C4-2B (cell line): ENCODE results near the gene APP.

Experiments
- H3K27ac ChIP-seq: fragments of 450-650 bp; 2 replicates; pipeline ENCODE4 v1.5.1; 2017
- ZFX ChIP-seq: fragments of 450-650 bp; IDR thresholded peaks from 2 replicates; pipeline ENCODE4 v1.6.1; 2017
- TF ChIP-seq, protein P1 (sequence below): fragments of 450-650 bp; conservative IDR thresholded peaks from 2 replicates; pipeline ENCODE4 v1.5.1; 2017; ENCODE audit warnings: mild to moderate bottlenecking

APP gene

DNA sequence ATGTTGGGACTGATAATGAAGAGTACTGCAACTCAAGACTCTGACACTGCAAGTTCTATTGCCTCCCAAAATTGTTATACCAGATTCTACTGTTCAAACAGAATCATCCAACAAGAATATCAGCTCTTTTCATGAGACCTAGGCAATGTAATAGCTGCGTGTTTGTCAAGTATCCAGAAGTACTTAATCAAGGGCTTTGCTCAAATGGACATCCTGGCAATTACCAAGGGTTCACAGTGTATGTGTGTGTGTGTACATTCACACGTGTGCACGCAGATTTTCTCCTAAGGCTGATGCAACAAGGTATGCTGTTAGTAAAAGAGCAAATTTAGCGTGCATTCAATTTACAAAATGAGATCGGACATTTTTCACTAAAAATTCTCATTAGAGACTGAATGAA lies 261.2 kb downstream of the APP start:
- no peak for TF ChIP-seq ZFX
- TF ChIP-seq, protein P1, sequence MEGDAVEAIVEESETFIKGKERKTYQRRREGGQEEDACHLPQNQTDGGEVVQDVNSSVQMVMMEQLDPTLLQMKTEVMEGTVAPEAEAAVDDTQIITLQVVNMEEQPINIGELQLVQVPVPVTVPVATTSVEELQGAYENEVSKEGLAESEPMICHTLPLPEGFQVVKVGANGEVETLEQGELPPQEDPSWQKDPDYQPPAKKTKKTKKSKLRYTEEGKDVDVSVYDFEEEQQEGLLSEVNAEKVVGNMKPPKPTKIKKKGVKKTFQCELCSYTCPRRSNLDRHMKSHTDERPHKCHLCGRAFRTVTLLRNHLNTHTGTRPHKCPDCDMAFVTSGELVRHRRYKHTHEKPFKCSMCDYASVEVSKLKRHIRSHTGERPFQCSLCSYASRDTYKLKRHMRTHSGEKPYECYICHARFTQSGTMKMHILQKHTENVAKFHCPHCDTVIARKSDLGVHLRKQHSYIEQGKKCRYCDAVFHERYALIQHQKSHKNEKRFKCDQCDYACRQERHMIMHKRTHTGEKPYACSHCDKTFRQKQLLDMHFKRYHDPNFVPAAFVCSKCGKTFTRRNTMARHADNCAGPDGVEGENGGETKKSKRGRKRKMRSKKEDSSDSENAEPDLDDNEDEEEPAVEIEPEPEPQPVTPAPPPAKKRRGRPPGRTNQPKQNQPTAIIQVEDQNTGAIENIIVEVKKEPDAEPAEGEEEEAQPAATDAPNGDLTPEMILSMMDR = no peak
- no peak overlapping the region for H3K27ac ChIP-seq

DNA sequence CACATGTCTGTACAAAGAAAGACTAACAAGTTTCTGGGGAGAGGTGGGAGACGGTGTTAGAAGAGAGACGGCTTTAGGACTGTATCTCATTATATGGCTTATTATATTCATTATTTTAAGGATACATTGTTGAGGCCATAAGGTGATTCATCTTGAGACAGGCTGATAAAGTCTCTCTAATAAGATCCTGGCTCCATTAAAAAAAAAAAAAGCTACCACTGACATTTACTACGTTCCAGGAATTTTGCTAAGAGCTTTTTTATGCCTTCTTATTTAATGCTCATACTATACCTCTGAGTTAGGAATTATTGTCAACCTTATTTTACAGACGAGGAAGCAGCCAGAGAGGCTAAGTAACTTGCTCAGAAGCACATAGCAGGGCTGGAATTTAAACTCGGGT lies 262.1 kb downstream of the APP start:
- no peak overlapping the region for H3K27ac ChIP-seq
- TF ChIP-seq ZFX = no peak
- TF ChIP-seq, protein P1 = no peak

DNA sequence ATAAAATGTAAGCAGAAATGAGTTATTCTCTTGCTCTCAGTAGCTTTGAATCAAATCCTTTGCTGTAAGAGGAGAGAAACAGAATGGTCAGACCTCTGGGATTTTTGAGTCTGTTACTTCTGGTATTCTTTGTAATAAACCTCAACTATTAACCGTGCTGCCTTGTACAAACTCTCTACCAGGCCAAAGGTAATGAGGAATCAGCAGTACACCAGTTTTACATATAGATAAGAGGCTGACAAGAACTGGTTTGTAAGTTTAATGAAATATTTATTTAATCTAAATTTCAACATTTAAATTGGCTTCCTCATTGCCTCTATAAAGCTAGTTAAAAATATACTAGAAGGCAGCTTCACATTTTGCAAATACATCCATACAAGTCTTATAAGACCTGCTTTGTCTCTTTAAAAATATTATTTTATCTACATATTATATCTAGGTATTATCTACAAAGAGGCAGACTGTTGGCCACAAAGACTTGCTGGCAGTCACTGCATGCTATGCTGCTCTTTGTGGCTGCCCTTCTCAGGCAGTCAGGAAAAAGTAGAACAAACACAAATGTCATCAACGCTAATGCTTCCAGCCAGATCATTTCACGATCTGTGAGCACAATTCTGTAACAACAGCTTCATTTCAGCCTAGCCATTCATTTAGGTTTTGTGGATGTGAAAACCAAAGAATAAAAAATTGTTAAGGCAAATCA lies 262.8 kb downstream of the APP start:
- TF ChIP-seq, protein P1 = no peak
- TF ChIP-seq ZFX = no peak
- H3K27ac ChIP-seq = no peak overlapping the region

DNA sequence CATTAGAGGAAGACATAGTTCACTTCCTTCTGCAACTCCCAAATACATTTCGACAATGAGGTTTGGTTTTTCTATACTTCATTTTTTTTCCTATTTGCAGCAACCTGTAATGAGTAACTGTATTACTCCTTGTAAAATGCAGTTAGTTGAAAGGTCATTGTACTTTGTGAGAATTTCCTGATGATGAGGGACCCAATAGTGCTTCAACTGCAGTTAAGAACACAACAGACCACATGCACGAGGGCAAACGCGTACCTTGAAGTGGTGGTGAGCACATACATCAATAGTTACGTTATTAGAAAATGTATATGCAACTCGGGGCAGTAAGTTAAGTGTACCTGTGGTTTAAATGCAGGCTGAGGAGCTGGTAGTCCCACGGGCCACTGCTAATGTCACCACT lies 264.0 kb downstream of the APP start:
- H3K27ac ChIP-seq = no peak overlapping the region
- no peak for TF ChIP-seq ZFX
- TF ChIP-seq, protein P1 = no peak

DNA sequence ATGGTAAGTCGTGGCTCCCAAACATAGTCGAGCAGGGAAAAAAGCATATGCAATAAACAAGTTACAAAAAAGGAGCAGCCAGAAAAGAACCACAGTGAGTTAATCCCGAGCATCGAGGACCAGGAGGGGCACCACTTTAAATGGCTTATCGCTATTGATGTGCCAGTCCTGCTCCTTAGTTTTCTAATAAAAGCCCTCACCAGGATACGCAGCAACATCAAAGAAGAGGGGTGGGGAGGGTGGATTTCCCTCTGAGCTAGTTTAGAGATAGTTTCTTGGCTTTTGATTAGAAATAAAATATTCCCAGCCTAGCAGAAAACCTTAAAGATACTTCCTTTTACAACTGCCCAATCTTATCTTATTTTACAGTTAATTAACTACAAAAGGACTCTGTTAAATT lies 265.4 kb downstream of the APP start:
- no peak overlapping the region for H3K27ac ChIP-seq
- TF ChIP-seq, protein P1 = no peak
- no peak for TF ChIP-seq ZFX

DNA sequence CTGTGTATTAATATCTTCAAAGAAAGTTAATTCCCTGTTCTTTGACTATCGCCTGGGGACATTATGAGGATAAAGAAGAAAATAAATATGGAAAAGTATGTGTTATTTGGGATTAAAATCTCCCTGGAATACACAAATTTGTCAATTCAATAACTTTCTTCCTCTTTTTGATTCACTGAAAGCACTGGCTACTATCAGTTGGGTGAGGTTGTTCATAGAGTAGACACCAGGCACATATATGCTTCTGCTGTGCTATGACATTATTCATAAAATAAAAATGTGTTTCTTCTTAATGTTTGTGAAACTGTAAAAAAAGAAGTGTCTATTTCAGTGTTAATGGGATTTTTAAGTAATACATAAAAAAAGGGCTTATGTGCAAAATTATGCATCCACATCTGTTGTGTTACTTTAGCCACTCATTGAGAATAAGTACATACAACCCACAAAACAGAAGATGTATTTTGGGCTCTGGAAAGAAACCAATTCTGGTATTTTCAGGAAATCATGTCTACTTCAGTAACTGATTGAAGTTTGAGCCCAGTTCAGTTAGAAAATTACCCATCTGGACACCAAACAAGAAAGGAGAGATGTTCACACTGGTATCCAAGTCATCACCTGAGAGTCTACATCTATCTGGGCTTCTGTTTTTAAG lies 266.4 kb downstream of the APP start:
- H3K27ac ChIP-seq = no peak overlapping the region
- TF ChIP-seq ZFX = no peak
- TF ChIP-seq, protein P1 = no peak

DNA sequence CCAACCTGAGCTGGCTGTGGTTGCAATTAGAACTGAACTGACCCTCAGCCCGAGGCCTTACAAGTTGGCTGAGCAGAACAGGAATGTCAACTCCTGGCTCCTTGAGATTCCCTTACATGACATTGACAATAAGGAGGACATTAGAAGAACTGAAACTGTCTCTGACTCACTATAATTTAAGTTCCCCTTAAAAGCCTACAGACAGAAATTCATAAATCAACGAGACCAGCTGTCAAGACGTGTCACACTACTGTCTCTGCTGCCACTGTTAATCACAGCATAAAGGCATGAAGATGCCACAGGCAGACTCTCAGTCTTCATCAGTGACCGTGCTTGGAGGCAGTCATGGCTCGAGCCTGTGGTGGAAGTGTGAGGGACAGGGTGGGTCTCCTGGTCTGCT lies 267.0 kb downstream of the APP start:
- TF ChIP-seq, protein P1 = no peak
- no peak for TF ChIP-seq ZFX
- no peak overlapping the region for H3K27ac ChIP-seq
